Measurements from ENCODE around the gene SDF2.

The SDF2 gene, protein sequence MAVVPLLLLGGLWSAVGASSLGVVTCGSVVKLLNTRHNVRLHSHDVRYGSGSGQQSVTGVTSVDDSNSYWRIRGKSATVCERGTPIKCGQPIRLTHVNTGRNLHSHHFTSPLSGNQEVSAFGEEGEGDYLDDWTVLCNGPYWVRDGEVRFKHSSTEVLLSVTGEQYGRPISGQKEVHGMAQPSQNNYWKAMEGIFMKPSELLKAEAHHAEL

DNA sequence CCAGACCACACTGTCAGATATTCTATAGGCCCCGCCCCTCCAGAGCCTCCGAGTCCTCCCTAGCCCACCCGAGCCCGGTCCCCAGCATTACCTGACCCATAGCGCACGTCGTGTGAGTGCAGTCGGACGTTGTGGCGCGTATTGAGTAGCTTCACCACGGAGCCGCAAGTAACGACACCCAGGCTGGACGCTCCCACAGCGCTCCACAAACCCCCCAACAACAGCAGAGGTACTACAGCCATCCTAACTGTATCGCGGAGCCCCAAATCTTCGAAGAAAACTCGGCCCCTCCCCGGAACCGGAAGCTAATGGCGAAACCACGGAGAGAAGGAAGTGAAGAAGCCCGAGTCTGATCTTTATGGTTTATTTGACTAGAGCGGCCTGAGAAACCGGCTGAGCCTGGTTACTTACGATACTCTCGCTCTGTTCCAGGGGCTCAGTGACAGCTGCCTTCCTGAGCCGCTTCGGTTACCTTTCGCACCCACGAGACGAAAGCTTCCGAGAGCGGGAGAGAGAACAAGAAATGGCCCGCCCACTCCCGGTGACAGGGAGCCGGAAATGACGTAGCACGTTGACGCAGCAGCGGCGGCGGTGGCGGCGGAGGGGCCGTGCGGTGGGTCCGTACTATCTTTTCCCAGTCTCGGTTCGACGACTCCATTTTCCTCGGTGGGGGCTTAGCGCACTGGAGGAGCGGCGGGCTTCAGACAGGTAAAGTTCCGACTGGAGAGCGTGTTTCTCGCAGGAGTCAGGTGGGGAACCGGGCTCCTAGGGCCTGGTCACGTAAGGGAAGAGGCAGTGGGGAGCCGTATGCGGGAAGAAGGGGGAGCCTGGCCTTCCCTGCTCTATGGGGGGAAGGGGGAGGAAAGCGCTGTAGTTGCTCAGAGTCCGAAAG lies at the start of gene SDF2, which contains the start of gene SUPT6H:
SDF2 (minus strand) TSS at position 272 of the 892 bp plus-strand sequence; CDS start at position 242, 30 bp downstream.
SUPT6H (plus strand) TSS at position 571 of the 892 bp plus-strand sequence. CDS start 11,197 bp downstream, outside the sequence.
- DNase-seq (ENCODE audit: insufficient read length, low spot score) (peak; percentile 95), FAIRE-seq (peak; percentile 95)

DNA sequence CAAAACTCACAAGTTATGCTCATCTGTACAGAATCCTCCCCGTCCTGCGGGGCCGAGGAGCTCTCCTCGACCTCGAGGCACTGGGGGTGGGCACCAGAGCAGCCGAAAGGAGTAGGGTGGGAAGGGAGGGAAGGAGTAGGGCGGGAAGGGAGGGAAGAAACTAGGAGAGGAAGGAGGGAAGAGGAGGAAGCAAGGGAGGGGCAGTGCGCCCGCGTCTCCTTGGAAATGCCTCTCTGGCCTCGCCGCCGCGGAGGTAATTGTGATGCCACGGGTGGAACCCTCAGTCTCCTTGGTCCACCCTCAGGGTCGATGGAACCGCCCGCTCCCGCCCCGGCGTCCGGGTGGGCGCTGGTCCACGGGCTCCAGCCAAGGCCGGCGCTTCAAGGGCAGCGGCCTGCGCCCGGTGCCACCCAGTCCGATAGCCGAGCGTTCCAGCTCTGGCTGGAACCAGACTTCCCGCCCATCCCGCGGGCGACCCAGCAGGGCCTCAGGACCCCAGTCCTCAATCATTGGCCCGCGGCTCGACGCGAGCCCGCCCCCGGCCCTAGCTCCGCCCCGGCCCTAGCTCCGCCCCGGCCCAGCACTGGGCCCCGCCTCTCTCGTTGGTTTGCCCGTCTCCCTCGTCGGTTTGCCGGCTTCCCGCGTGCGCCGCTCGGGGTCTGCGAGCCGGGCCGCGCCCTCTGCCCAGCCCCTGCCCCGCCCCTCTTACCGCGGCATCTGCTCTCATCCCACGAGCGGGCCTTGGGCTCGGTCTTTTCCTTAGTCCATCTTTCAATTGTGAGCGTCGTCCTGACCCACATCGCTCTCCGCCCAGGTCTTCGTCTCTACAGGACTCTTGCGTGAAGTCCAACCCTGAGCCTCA lies 49.4 kb upstream of the SDF2 start:
- DNase-seq (ENCODE audit: insufficient read length, low spot score) (peak; percentile 95), FAIRE-seq (peak; percentile 83)

DNA sequence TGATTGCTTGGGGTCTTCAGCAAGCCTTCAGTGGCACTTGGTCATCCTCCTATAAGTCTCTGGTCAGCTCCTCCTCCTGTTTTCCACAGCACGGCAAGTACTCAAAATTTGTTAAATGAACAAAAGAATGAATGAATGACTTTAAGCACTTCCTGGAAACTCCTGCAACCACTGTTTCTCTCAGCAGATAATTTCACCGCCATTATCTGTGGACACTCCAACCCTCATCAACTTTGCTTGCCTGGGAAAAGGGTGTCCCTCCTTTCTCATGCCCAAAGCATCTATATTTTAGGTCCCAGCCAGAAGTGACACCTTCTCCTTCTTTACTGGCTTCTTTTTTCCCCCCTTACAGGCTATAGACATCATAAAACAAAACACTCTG lies 45.6 kb upstream of the SDF2 start:
- FAIRE-seq = no peak
- no peak for DNase-seq (ENCODE audit: insufficient read length, low spot score)

DNA sequence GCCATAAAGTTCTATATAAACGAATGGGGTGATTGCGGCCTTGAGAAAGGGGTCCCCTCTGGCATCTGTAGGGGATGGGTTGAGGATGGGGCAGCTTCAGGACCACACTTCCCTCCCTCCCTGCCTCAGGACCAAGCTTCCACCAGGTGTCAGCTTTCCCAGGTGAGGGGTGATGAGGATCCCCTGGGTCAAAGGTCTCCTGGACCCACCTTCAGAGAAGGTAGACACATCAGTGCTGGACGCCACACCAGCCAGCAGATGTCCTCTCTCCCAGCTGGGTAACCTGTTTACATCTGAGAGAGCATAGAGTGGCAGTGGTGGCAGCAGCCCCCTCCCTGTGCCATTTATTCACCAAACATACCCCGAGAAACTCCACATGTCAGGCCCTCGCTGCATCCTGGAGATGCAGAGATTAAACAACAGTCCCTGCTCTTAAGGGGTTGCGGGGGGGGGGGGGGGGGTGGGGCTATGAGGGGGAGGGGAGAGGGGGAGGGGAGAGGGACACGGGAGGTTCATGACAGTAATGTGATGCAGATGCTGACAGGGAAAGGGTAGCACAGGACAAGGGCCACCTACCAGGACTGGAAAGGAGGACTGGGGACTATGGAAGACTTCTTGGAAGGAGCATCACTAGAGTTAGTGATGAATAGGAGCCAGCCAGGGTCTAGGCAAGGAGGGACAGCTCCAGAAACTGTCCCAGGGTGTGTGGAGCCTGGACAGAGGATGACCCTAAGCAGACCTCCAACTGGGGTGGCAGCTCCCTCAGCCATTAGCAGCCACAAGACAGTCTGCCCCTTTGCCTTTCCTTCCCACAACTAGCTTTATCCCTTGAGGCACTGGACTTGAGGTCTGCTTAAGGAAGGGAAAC lies 45.0 kb upstream of the SDF2 start:
- no peak for DNase-seq (ENCODE audit: insufficient read length, low spot score)
- FAIRE-seq = no peak

DNA sequence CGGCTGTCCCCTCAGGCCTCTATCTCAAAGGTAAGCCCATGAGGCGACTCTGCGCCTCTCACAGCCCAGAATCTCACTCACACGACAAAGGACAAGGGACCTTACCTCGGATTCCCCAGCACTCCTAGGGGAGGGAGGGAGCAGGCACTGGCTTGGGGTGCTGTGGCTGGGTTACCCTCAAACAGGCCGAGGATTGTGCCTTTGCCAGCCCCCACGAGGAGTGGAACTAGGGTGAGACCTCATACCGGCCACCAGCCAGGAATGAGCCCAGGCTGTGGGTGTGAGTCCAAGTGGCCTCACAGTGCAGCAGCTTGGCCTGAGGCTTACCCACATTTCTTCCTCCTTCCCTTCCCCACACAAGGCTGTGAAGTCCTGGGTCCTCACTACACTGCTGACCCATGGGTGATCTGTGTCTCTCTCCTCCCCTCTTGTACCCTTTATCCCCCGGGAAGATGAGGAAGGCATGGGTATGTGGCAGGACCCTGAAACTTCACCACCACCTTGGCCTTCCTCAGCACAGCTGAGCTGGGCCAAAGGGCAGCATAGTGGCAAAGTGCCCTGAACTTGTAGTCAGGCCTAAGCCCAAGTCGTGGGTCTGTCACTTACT lies 44.1 kb upstream of the SDF2 start:
- DNase-seq (ENCODE audit: insufficient read length, low spot score) (no peak), FAIRE-seq (no peak)

DNA sequence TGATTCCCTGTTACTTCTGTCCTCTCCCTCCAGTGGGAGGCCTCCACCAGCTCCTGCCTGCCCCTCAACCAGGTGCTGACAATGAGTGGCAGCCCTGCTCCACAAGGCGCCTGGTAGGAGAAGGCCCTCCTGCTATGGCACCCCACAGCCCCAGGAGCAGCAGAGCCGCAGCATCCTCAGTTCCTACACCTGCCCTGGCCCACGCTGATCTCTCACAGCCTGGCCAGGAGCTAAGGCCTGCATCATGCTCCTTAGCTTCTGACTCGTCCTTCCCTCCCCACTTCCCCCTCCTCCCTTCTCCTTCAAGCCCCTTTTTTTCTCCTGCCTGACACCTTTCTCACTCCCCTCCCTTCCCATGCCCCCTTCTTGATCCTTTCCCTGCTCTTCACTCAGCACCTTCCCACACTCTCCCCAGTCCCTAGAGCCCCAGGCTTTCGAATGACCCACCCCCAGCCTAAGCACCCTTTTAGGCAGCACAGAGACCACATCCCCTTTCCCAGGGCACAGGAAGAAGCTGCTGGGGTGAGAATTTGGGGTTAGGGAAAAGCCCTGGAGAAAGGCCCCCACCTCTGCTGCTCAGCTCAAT lies 43.5 kb upstream of the SDF2 start:
- no peak for FAIRE-seq
- no peak for DNase-seq (ENCODE audit: insufficient read length, low spot score)

DNA sequence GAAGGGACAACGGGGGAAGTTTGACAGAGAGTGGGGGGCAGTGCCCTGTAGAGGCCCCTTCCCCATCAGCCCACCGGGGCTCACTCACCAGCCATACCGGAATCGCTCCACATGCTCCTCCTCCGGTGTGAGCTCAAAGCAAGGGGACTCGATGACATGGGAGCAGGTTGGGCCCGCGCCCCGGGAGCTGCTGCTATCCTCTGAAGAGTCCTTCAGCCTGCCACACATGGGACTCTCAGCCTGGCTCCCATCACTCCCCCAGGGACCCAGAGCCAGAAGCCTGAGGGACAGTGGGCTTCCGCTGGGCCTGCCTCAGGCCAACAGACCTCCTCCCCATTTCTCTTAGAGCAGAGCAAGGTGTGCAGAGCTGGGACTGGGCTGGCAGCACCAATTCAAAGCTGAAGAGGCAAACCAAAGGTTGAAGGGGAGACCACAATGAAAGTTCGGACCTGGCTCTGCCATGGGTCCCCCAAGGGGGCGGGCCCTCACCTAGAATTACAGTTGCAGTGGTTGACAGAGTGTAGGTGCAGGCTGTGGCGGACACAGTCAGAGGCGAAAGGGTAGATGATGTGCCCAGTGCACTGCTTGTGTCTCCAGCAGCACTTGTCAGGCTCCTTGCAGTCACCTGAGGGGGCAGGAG lies 42.6 kb upstream of the SDF2 start:
- DNase-seq (ENCODE audit: insufficient read length, low spot score) (no peak), FAIRE-seq (no peak)

DNA sequence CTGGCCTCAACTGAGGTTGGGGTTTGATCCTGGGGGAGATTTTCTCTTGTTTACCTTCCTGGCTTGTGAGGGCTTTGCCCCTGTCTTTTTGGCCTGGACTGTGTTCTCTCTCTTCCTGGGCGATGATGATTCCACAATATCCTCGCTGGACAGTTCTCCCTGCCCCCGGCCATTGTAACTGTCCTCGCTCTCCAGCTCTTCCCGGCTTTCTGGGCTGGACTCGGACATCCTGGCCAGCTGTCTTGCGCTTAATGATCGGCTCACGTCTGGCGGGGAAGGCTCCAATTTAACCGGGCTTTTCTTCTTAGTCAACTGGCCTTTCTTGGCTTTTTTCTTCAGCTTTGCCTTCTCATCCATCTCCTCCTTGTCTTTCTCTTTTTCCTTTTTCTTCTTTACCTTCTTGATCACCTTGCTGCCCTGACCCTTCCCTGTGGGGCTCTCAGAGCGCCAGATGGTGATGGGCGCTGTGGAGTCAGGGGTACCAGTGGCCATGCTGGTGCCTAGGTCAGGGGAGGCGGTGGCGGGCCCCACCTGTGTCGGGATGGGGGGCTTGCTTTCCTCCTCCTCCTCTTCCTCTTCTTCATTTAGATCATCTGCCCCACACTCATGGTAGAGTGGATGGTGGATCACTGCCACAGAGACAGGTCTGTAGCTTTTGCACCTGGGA lies 42.0 kb upstream of the SDF2 start:
- DNase-seq (ENCODE audit: insufficient read length, low spot score) = no peak
- FAIRE-seq = no peak

DNA sequence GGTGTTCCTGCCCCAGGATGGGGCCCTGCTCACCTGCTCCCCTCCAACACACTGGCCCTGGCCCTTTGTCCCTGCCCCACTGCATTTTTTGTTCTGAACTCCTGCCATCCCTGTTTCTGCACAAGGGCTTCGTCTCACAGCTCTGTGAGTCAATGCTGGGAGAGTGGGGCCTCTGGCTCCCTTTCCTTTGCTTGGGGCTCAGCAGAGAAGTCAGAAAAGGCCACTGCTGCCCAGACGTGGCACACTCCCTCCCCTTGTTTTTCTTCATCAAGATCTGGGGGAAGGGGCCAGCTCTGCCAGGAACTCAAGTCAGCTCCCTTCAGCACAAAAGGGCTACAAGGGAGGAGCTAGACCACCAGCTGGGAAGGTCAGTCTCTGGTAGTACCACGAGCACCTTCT lies 41.0 kb upstream of the SDF2 start:
- DNase-seq (ENCODE audit: insufficient read length, low spot score) (no peak), FAIRE-seq (no peak)

DNA sequence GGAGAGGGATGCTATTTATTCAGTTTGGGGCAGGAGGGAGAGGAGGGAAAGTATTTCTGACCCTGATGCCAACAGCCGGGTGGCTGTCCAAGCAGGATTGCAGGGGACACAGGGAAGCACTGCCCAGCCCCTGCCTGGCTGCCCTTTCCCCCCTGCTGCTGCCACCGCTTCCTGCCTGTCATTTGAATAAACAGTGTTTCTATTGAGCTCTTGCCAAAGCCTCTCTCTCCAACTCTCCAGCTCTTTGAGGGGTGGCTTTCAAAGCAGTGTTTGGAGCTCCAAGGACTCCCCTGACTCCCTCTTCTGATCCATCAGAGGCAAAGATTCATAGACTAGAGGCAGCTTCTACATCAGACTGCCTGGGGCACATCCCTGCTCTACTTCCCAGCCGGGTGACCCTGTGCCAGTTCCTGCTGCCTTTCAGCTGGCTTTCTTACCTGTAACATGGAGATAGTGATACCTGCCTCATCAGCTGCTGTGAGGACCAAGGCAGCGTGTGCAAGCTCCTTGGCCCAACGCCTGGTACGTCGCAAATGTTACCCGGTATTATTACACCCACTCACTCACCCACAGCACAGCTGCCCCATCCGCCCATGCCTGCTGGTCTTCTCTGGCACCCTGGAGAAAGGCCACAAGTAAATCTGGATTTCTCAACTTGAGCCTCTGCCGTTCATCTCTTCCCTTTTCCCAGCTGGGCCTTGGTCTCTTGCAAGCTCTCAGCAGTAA lies 40.5 kb upstream of the SDF2 start:
- no peak for FAIRE-seq

DNA sequence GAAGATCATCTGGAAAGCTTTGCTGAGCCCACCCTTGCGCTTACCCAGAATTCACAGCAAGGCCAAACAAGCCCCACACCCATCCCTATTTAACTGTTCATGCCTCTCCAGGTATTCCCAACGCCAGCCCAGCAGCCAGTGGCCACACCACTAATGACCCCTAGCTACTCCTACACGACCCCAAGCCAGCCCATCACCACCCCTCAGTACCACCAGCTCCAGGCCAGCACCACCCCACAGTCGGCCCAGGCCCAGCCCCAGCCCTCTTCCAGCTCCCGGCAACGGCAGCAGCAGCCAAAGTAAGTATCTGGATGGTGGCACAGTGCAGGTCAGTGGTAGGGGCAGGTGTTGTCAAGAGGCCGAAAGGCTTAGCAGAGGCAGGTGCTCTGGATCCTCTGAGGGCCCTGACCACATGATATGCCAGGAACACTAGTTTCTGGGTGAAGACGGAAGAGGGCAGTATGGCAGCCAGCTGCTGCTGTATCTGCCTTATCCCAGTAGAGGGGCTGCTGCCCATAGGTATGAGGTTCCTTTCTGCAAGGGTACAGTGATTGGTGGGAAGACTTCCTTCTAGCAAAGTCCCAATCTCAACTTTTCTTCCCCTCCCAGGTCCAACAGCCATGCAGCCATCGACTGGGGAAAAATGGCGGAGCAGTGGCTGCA lies 39.3 kb upstream of the SDF2 start:
- FAIRE-seq (no peak), DNase-seq (ENCODE audit: insufficient read length, low spot score) (no peak)

More for the DNA sequence above, 40.5 kb upstream of the SDF2 start:
- no peak for DNase-seq (ENCODE audit: insufficient read length, low spot score)

DNA sequence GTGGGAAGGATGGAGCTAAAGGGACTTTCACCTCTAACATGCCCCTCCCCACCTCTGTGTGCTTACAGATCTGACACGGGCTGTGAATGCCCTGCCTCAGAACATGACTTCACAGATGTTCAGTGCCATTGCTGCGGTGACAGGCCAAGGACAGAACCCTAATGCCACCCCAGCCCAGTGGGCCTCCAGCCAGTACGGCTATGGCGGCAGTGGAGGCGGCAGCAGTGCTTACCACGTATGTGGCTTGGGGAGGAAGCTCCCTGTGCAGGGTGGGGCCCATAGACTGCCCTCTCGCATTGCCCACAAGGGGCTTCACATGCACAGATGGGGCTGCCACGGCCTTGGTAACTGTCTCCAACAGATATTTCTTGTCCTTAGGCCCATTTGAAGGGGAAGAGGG lies 38.6 kb upstream of the SDF2 start:
- FAIRE-seq (no peak), DNase-seq (ENCODE audit: insufficient read length, low spot score) (no peak)

DNA sequence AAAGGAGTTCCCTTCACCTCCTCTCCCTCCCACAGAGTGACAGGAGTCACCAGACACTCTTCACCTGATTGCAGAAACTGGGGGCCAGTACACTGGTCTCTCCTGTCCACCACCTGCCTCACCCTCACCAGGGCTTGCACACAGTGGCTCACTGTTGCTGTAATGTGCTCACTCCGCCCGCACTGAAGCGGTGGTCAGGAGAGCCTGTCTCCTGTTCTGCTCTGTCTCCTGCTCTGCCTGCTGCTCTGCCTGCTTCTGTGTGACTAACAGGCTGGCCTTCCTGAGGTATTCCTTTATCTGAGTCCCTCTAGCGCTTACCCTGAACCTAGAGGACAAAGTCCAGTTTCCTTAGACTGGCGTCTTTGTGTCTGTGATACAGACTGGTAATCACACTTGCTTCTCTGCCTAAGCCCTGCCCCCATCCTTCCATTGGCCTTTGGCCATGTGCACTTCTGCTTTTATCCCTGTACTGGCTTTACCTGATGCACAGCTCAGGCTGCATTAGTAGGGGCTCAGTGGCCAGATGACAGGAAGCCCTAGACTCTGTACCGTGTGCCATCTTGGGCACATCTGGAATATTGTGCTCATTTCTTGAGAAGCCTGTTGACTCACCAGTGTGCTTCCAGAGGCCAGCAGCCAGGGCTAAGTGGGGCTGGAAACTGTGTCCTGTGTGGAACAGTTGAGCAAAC lies 36.7 kb upstream of the SDF2 start:
- DNase-seq (ENCODE audit: insufficient read length, low spot score) = no peak
- no peak for FAIRE-seq

DNA sequence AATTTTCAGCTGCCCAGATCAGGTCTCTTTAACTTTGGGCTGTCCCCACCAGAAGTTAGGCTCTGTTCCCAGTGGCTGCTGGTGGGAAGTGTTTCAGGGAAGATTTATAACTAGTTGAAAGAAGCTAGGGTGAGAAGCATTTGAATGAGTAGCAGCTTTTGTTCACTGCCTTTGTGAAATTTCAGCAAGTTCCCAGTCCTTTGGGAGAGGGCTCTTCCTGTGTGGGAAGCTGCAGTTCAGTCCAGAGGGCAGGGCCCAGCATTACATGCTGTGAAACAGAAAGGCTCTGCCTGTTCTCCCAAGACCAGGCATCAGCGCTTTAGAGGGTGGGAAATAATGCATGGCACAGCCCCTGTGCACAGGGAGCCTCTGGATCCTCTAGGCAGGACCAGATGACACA lies 32.2 kb upstream of the SDF2 start:
- no peak for FAIRE-seq

DNA sequence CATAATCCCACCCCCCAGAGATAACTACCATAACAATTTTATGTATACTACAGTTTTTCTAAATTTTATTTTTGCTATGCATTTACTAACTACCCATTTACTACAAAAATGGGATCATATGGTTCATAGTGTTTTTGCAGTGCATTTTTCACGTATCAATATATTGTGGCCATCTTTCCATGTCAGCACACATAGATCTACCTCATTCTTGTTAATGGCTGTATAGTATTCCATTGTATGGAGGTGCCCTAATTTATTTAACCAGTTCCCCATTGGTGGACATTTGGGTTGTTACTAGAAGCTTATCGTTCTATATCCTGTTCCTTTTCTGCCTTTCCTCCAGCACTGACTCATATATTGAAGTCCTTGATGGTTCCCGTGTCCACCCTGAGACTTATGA lies 27.3 kb upstream of the SDF2 start:
- FAIRE-seq = no peak
- DNase-seq (ENCODE audit: insufficient read length, low spot score) = no peak

More for the DNA sequence above, 32.2 kb upstream of the SDF2 start:
- DNase-seq (ENCODE audit: insufficient read length, low spot score) = no peak

DNA sequence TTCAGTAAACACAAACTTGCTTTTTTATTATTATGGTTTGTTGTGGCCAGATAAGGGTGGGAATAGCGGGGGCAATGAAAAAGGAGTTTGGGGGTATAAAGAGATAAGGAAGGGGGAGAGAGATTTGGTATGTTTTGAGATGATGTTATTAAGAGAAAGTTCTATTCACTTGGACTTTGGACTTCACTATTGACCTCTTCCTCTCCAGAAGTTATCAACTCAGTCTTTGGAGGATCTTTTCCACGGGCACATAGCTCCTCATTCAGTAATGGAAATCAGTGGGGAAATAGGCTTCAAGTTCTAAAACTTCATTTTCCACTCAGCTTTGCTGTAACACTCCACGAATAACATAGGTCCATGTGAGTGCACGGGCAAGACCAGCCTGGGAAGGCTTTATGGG lies 26.8 kb upstream of the SDF2 start:
- FAIRE-seq (no peak), DNase-seq (ENCODE audit: insufficient read length, low spot score) (no peak)

DNA sequence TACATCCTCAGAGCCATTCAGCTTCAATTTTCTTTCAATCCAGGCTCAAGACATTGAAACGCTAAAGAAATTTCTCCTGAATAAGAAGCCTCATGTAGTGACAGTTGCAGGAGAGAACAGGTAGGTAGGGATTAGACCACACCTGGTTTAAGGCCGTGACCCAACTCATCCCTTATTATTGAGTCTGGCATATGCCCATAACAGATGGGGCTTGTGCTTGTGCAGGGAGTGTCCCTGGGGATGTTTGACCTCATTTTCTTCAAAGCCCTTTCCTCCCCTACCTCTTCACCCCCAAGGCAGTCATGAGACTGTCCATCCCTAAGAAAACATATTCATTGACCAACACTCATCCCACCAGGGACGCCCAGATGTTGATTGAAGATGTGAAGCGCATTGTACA lies 24.6 kb upstream of the SDF2 start:
- DNase-seq (ENCODE audit: insufficient read length, low spot score) = no peak
- FAIRE-seq = no peak

Measured in GM19239 (cell line).